G401 (cell line): ENCODE results near the gene SLC22A12. TPM values are rescaled to one million over a fixed set of nuclear protein-coding genes. Genes with fewer than 3 reads are reported as not detected.

Experiments
- DNase-seq: peaks from one replicate; pipeline ENCODE4 v3.0.0-alpha.2; 2015; ENCODE audit warnings: low spot score
- in situ Hi-C: cut with HindIII; loops from 2 replicates; pipeline ENCODE4 v1.10.0; 2016; ENCODE audit warnings: low sequenced_read_pairs, mixed read lengths
- total RNA-seq: library from RNA; depleted of rRNA; stranded (reverse); fragments of >200 nt; shearing (Covaris generic); gene quantifications from 2 replicates; pipeline ENCODE4 v1.2.3, GENCODE V29; 2014

Gene SLC22A12
- total RNA-seq, 1 experiment from 2014 or later, result not detected

DNA sequence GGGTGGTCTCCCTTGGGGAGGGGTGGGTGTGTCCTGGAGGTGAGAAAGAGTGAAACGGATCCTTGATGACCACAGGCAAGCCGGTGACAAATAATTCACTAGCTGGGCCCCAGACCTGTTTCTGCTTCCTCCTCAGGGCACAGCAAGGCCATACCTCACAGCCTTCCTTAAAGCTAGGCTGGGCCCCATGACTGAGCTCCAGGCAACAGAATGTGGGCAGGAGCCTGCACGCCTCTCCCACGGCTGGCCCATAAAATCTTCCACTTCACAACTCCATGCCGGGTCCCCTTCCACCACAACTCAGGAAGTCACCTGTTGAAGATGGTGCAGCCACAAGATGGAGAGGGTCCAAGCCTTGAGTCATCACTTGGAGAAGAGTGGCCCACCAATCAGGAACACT, 23.9 kb downstream of the SLC22A12 start:
- no peak for DNase-seq
- in situ Hi-C loops, result no loop called here

DNA sequence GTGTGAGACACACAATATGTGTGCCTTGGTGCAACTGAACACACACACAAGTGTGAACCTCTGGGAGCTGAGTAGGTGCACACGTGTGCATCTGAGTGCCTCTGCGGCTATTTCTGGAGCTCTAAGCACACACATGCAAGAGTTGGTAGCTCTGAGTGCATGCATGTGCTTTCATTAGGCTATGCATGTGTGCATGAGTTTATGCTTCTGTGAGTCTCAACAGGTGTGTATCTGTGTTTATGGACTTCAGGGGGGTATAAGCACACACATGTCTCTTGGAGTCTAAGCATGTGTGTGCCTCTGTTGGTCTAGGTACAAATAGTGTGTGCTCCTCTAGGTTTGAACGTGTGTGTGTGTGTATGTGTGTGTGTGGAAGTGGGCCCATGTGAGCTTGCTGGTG, 25.8 kb downstream of the SLC22A12 start:
- DNase-seq, result no peak
- in situ Hi-C loops, result no loop called here

DNA sequence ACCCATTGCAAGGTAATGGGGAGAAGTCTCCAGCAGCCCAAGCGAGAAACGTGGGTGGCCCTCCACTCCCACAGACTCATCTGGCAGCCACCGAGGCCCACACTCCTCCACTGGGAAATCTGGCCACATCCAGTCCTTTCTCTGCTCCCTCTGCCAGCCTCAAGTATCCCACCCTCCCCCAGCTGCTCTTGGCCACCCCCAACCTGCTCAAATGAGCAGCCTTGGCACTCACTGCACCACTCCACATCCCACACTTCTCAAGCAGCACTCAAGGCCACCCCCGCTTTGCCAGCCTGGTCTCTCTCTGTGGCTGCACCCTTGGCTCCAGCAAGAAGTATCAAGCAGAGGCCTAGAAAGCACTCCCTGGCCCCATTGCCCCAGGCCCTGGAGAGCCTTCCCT, 28.2 kb downstream of the SLC22A12 start:
- DNase-seq, result no peak
- in situ Hi-C loops, result no loop called here

DNA sequence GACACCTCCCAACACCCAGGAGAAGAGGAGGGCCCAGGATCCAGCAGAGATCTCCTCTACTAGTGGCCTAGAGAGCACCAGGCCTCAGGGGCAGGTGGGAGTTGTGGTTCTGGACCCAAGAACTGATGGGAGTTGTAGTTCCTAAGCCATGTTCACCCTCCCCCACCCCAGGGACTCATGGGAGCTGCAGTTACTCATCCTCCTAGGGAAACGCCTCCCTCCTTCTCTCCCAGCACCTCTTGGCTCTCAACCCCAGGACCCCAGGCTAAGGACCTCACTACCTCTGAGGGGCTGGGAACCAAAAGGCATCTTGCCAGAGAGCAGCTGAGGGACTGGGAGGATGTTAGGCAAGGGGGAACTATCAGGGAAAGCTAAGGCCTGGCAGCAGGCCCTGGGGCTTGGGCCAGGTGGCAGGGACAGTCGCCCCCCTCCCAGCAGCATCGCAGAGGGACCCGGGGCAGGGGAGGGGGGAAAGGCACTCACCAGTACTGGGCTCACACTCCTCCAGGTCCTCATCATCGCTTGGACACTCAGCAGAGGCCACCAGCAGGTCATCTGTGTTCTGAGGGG, 28.9 kb downstream of the SLC22A12 start:
- in situ Hi-C loops, result no loop called here
- DNase-seq, result no peak

DNA sequence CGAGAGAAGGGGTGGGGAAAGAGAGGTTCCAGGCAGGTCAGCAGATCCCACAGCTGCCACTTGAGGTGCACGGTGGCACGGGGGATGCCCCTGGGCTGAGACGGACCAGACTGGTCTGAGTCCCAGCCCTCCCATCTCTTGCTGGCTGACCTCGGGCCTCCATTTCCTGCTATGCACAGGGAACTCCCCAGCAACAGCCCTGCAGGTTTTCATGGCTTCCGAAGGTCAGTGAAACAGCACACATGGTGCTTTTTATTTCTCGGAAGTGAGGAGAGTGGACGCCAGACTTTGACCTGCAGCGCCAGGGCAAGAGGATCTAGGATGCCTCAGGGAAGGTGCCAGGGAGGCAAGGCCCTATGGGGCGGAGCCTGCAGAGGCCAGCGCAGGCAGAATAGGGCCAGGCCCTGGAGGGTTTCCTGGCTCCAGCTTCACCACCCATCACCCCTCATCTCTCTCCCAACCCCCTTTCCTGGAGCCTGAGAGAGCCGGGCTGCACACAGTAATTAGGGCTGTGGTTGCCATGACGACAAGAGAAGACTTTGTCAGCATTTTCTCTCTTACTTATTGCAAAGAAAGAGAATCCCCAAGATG, 29.5 kb downstream of the SLC22A12 start:
- DNase-seq, result peak; percentile 45

DNA sequence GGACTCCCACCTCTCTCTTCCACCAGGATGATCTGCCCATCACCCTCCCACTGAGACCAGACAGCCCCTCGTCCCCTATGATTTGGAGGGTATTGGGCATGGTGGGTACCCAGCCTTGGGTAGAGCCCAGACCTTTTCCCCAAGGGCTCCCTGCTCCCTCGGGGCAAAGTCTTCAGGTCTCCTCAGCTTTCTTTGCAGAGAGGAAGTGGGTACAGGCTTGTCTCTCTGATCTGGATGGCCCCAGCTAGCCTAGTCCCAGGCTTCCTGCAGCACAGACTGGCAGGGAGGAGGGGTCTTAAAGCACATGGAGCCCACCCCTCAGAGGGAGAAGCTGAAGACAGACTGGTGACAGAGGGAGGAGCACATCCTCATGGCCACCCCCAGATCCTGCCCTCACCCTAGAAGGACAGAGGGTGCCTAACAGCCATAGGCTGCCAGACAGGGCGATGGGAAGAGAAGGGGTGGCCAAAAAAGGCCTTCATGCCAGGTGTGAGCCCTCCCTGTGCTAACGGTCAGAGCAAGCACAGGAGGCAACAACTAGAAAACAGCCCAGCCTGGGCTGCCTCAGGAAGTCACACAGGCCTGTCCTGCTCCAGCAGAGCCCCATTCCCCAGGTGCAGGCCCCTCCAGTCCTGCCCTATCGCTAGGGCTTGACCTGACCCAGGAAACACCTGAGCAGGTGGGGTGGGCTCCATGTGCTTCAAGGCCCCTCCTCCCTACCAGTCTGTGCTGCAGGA, 30.4 kb downstream of the SLC22A12 start:
- in situ Hi-C loops, result no loop called here
- no peak for DNase-seq

More for the DNA sequence above, 29.5 kb downstream of the SLC22A12 start:
- in situ Hi-C loops, result no loop called here

DNA sequence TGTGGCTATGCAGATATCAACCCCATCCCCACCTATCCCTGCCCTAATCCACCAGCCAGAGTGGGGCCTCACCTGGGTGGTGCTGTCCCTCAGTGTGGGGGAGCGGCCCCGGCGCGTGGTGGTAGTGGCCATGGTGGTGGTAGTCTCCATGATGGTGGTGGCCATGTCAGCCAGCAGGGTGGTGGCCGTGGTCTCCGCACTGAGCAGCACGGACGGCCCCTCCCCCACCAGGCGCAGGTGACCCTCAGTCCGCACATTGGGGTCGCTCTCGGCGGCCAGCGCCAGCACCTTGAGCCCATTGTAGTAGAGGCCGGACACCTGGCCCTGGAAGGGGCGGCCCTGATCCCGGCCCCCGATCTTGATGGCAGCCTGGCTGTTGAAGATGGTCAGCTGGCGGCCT, 31.7 kb downstream of the SLC22A12 start:
- in situ Hi-C loops, result no loop called here
- no peak for DNase-seq

DNA sequence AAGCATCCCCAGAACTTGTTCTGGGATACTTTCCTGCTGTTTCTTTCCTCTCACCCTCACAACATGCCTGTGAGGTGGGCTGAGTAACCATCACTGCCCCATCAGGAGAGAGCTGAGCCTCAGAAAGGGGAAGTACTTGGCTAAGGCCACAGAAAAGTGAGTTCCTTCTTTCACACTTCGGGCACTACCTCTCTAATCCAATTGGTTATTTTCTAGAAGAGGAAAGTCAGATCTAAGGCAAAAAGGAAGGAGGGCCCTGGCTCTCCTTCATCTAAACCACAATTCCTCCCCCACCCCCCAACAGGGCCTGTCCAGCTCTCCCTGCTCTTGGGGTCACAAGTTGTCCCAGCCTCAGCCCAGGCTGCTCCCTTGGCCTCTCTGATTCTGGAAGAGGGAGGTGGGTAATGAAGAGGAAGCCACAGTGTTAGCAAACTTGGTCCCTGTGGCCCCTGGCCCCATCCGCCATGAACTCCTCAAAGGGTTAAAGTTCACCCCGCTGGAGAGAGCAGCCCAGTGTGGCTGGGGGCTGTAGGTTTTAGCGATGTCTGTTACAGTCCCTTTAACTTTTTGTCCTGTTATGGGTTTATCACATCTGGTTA, 34.0 kb downstream of the SLC22A12 start:
- no peak for DNase-seq
- in situ Hi-C loops, result no loop called here

DNA sequence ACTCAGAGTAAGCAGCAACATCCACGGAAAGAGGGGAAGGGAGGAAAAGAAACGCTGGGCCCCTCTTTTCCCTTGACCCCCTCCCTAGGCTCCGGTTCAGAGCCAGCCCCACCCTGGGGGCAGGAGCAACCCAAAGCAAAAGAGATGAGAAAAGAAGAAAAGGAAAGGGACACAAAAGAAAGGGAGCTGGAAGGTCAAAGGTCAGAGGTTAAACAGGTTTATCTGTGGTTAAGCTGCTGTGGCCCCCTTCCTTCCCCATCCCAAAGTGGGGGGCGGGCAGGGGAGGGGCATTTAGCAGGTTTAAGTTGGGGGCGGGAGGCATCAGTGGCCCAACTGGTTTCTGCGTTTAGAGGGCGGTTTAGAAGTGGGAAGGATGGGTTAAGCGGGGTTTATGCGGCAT, 35.6 kb downstream of the SLC22A12 start:
- DNase-seq, result no peak
- in situ Hi-C loops, result no loop called here

DNA sequence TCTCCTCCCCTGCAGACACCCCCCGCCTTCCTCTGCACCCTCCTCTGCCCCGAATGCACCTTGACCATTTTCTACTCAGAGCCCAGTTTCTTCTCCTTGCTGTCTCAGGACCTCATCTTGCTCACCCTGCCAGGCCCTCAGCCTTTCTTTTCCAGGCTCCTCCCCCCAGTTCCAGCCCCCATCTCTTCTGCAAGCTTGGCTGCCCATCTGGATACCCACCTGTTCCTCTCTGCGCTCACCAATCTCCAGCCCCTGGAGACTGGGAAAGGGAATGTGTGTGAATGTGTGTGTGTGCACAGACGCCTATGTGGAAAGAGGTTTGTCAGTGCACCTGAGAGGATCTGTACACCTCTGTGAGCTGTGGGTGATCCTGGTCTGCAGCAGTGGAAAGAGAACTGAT, 36.4 kb downstream of the SLC22A12 start:
- peak; percentile 55 for DNase-seq
- in situ Hi-C loops, result no loop called here

DNA sequence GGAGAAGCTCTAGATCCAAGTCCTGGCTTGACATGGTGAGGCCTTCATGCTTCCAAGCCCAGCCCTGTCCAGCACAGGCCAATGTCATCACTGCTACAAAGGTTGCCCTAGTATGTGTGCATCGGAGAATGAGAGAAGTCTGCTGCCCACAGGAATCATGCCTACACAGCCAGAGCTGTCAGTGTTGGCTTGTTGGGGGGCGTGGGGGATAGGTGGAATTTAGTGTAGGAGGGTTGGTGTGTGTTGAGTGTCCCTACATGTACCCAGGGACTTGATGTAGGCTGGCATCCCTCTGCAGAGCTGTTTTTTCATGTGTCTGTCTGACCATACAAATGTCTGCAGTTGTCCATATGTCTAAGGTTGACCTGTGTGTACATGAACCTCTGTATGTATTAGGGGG, 37.6 kb downstream of the SLC22A12 start:
- no peak for DNase-seq
- in situ Hi-C loops, result no loop called here

DNA sequence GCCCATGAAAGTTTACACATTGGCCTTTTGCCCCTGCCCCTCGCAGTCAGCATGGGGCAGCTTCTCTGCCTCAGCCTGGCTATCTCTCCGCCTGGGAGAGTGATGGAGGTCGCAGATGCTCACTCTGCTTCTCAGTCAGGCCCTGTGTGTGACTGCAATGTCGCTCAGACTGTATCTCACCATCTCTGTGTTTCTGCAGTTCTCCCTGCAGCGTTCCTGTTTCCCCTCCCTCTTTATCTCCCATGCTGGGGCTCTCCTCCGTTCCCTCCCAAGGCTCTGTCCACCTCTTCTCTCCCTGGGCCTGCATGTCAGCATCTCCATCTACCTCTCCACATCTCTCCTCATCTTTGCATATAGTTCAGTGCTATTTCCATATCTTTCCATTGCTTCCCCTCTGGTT, 38.1 kb downstream of the SLC22A12 start:
- no peak for DNase-seq
- in situ Hi-C loops, result no loop called here

DNA sequence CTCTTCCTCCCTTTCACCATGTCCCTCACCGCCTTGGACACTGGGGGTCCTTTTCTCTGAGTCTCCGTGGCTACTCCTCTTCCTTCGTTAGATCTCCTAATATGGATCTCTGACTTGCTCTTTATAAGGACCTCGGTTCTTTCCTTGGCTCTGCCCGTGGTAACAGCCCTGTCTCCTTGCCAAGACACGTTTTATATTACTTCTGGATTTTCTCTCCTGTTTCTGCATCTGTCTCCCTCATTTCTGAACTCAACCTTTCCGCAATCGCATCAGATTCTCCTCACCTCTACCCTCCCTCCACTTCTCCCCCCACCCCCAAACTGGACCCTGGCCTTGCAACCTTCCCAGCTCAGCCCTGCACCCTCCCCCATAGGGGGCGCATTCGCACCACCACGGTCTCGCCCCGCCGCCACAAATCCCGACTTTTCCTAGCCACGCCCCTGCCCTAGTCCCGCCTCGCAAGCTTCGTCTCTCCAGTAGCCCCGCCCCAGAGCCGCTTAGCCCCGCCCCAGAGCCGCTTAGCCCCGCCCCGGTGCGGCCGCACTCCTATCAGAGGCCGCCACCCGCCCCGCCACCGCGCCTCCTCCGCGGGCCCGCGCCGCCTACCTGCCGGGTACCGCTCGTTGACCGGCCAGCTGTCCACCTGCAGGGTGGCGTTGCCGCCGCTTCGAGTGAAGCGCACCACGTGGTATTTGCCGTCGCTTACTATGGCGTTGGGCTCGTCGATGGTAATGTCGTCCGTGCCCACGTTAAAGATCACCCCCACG, 39.0 kb downstream of the SLC22A12 start:
- peak; percentile 68 for DNase-seq
- in situ Hi-C loops, result no loop called here

DNA sequence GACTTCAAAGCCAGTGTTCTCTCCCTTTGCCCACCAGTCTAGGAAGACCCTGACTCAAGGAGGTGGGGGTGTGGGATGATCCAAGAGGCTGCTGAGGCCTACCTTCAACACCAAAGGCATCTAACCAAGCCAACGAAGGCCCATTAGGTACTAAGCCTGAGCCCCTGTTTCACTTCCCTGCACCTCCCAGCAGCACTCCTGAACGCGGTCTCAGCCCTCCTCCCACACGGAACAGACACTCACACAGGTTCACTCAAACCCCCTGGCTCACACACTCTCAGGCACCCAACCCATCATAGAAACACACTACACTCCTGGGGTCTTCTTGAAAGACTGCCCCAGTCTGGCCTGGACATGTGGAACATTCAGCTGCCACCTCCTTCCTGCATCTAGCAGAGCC, 40.7 kb downstream of the SLC22A12 start:
- no peak for DNase-seq
- in situ Hi-C loops, result no loop called here

DNA sequence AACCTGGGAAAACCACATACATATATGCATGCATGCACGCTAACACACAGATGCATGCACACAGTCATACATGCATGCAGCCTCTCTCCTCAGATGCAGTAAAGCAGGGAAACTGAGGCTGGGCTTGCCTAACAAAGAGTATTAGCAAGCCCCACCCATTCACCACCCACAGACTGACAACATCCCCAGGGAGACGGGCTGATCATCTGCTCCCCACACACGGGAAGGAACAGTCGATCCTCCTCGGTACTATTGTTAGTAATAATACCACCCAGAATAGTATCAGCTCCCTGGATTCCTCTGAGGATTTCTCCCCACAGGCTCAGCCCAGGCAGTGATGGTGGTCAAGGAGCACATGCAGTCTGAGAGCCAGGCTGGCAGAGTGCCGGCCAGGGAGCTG, 41.2 kb downstream of the SLC22A12 start:
- DNase-seq, result no peak
- in situ Hi-C loops, result no loop called here

DNA sequence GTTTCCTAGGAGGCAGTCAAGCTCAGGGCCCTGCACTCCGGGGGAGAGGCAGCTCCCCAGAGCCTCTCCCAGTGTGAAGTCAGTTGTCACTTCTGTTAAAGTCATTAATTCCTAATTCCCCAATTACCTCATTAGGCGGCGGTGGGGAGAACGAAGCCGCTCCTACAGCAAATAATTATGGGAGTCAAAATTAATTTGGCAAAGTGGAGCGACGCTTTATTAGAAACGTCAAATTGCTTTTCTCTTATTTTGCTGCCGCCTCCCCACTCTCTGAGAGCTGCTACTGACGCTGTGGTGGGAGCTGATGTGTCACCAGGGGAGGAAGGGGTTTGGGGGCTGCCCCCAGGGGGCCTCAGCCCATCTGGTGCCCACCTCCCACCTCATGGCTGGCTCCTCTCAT, 41.6 kb downstream of the SLC22A12 start:
- in situ Hi-C loops, result no loop called here
- DNase-seq, result no peak

DNA sequence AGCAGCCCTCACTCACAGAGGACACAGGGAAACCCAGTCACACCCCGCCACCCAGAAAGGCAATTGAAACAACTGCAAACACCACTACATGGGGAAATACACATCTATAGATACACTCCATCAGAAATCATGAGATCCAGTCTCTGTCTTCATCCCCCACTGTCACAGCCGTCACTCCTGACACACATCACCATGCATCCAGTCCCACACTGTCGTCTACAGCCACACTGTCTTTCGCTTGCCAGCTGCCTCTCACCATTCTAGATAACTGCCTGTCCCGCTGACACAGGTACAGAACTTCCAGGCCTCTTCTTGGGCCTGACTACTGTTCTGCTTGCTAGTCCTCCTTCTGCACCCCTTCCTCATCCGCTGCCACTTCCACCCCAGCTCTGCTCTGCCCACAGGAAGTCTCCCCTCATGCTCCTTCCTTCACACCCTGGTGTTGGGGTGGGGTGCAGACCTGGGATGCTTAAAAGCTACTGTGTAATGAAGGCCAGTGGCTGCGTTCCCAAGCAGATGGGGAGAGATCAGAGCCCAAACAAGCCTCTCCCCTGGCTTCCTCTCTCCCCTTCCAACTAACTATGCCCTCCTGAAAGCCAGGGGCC, 42.6 kb downstream of the SLC22A12 start:
- DNase-seq, result peak; percentile 38
- in situ Hi-C loops, result no loop called here

DNA sequence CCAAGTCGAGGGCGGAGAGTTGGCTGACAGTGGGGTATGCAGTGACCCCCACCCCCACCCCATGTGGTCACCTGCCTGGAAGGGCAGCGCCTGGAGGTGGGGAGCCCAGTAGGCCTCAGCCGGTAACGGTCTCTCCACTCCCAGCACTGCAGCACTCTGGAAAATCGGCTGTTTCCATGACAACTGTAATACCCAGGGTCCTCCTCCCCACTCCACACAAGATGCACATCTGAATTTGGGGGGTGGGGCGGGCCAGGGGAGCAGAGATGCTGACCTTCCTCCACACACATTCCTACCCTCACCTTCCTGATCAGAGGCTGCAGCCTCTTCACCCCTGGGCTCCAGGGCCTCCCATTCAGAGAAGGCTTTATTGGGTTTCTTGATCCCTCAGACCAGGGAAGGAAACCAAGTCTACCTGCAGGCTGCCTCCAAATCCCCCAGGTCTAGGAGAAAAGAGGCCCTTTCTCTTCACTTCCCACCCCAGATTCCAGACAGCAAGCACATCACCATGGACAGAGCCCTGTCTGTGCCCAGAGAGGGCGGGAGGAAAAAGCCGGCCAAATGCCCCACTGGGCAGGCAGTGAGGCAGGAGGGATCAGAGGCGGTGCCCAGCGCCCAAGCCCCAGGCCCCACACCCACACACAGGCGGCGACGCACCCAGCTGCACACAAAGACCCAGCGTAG, 46.5 kb downstream of the SLC22A12 start:
- in situ Hi-C loops, result no loop called here
- no peak for DNase-seq
